PFSK-1 (cell line): ENCODE results near the gene CLIC5.

Experiments
- FOXP2 ChIP-seq: optimal IDR thresholded peaks from 2 replicates; pipeline ENCODE3; 2011; ENCODE audit warnings: borderline replicate concordance, control low read depth, inconsistent platforms; ENCODE audit not compliant: insufficient read depth; ENCODE audit errors: extremely low read length, extremely low read depth
- POLR2AphosphoS5 ChIP-seq: IDR thresholded peaks from 2 replicates; pipeline ENCODE4 v1.6.1; 2012; ENCODE audit warnings: low read depth, mild to moderate bottlenecking, control low read depth, low read length, moderate library complexity
- SIN3A ChIP-seq: IDR thresholded peaks from 2 replicates; pipeline ENCODE4 v1.6.1; 2012; ENCODE audit warnings: mild to moderate bottlenecking, low read length, moderate library complexity, borderline replicate concordance; ENCODE audit not compliant: insufficient read depth
- TAF1 ChIP-seq: IDR thresholded peaks from 2 replicates; pipeline ENCODE4 v1.6.1; 2012; ENCODE audit warnings: low read length, control low read depth, borderline replicate concordance; ENCODE audit not compliant: insufficient read depth
- TF ChIP-seq, protein P1 (sequence below), 2 experiments: IDR thresholded peaks; 2 replicates each; pipeline versions ENCODE4 v1.6.1 to v1.8.0; 2011 to 2012; ENCODE audit warnings: low read depth in 2 of 2, low read length in 2 of 2, control low read depth in 1 of 2, inconsistent platforms in 1 of 2, mild to moderate bottlenecking in 1 of 2, moderate library complexity in 1 of 2; ENCODE audit not compliant: insufficient read depth in 1 of 2

CLIC5 gene

DNA sequence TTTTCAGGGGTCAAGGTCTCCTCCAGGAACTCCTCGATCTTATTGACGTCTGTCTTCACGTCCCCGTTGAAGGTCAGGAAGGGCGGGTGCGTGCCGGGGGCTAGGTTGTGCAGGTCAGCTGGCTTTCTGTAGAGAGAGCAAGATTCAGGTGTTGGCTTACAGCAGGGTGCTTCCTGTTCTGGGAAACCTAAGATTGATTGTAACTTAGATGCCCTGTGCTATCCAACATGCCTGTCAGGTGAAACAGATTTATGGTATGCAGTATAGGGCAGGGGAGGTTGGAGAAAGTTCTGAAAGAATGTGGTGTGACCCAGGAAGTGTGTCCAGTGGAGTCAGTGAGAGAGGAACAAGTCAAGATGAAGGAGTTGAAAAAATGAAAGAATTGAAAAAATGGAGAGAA is 66.4 kb downstream of the CLIC5 start:
- TF ChIP-seq POLR2AphosphoS5 (no peak), SIN3A (no peak), TAF1 (no peak), FOXP2 (no peak)
- TF ChIP-seq, protein P1, sequence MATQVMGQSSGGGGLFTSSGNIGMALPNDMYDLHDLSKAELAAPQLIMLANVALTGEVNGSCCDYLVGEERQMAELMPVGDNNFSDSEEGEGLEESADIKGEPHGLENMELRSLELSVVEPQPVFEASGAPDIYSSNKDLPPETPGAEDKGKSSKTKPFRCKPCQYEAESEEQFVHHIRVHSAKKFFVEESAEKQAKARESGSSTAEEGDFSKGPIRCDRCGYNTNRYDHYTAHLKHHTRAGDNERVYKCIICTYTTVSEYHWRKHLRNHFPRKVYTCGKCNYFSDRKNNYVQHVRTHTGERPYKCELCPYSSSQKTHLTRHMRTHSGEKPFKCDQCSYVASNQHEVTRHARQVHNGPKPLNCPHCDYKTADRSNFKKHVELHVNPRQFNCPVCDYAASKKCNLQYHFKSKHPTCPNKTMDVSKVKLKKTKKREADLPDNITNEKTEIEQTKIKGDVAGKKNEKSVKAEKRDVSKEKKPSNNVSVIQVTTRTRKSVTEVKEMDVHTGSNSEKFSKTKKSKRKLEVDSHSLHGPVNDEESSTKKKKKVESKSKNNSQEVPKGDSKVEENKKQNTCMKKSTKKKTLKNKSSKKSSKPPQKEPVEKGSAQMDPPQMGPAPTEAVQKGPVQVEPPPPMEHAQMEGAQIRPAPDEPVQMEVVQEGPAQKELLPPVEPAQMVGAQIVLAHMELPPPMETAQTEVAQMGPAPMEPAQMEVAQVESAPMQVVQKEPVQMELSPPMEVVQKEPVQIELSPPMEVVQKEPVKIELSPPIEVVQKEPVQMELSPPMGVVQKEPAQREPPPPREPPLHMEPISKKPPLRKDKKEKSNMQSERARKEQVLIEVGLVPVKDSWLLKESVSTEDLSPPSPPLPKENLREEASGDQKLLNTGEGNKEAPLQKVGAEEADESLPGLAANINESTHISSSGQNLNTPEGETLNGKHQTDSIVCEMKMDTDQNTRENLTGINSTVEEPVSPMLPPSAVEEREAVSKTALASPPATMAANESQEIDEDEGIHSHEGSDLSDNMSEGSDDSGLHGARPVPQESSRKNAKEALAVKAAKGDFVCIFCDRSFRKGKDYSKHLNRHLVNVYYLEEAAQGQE (IDR thresholded peaks at IDR 0.05; ENCODE audit: insufficient read depth in 1 of 2, low read depth in 2 of 2, low read length in 2 of 2) = no peak

DNA sequence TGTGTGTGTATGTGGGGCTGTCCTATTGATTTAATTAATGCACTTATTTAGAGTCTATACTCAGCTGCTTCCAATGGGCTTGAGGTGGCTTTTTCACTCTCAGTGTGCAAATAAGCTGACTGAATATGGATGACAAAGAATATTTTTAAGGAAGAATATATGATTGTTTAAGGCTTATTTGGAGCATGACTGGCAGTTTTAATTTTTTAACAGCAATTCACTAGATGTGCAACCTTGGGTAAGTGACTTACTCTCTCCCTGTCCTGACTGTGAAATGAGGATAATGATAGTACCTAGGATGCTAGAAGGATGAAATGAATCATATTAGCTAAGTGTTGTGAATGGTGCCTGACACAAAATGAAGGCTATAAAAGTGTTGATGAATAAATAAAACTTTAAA is 67.9 kb downstream of the CLIC5 start:
- TF ChIP-seq SIN3A = no peak
- TF ChIP-seq, protein P1 (IDR thresholded peaks at IDR 0.05; ENCODE audit: insufficient read depth in 1 of 2, low read depth in 2 of 2, low read length in 2 of 2) = no peak
- TF ChIP-seq FOXP2 = no peak
- TF ChIP-seq TAF1 = no peak
- TF ChIP-seq POLR2AphosphoS5 = no peak

DNA sequence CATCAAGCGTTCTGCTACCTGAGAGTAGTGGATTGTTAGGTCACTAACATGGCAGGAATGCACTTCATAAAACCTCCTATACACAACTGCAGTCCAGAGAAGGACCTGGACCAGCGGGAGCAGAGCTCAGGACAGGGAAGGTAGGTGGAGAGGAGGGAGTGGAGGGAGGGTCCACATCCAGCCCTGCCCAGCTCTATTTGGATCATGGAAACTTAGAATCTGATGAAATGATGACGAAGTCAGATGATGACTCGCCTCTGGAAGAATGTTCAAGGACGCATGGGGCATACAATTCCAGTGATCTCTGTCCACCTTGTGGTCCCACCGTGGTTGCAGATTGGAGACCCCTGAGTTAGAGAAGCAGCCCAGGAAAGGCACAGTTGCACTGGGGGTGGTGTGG is 68.8 kb downstream of the CLIC5 start:
- TF ChIP-seq TAF1 (no peak), POLR2AphosphoS5 (no peak), FOXP2 (no peak), SIN3A (no peak)
- TF ChIP-seq, protein P1 (IDR thresholded peaks at IDR 0.05; ENCODE audit: insufficient read depth in 1 of 2, low read depth in 2 of 2, low read length in 2 of 2) = no peak

DNA sequence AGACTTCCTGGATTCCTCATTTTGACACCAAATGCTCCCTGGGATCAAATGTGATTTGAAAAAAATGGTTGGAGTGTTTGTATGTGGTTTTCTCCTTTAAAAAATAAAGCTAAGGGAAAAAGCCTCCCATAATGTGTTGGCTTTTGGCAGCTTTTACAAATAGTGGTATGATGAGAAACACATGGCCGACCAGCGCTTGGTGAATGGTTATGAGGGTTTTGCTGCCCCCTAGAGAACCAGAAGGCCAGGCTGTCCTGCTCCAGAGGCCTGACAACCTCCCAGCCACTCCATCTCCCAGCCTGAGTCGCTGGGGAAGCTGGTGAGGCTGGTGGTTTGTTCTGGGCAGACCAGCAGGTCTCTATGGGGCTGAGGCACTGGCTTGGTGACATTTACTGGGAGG is 69.3 kb downstream of the CLIC5 start:
- TF ChIP-seq, protein P1 (IDR thresholded peaks at IDR 0.05; ENCODE audit: insufficient read depth in 1 of 2, low read depth in 2 of 2, low read length in 2 of 2) = no peak
- no peak for TF ChIP-seq POLR2AphosphoS5

DNA sequence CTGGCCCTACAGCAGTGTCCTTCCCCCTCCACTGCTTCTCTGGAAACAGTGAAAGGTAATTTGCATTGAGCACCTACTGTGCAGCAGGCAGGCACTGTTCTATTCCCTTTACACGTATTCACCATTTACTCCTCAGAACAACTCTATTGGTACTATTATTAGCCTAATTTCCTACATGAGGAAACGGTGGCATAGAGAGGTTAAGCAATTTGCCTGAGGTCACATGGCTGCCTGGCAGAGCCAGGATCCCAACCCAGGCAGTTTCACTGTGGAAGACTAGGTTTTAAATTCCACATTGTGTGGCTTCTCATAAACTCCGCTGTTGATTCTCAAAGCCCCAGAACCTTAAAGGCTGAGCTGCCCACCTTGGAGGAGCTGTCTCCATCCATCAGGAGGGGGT is 72.7 kb downstream of the CLIC5 start:
- TF ChIP-seq FOXP2 (no peak), POLR2AphosphoS5 (no peak)
